ENCODE results near the gene NDUFB6.
"Not testable (repeated sequence)": the region's sequence is repeated elsewhere in the genome, so short reads cannot be mapped to it uniquely, and the experiment has no call there.

Gene NDUFB6

DNA sequence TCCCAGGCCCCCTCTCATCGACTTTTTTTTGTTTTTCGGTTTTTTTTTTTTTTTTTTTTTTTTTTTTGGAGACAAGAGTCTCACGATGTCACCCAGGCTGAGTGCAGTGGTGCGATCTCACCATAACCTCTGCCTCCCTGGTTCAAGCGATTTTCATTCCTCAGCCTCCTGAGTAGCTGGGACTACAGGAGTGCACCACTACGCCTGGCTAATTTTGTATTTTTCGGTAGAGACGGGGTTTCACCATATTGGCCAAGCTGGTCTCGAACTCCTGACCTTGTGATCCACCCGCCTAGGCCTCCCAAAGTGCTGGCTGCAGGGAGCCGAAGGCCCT is 48.4 kb downstream of the NDUFB6 start:
- not testable (repeated sequence) for DNase-seq (ENCODE audit: low read depth, low spot score)

DNA sequence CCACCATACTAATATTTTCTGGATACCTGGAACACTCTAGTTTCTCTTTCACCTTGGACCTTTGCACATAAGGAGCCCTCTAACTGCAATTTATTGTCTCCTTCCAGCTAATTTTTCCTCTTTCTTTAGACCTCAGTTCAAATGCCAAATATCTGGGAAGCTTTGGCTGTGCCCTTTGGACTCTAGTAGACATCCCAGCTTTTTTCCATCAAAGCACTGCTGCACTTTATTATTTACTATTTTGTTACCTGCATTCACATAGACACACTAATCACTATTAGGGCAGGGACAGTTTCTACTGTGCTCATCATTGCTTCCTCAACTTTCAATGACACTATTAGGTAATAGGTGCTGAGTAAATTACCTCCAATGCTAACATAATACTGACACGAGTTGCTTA is 49.0 kb downstream of the NDUFB6 start:
- DNase-seq (ENCODE audit: low read depth, low spot score), result no peak

DNA sequence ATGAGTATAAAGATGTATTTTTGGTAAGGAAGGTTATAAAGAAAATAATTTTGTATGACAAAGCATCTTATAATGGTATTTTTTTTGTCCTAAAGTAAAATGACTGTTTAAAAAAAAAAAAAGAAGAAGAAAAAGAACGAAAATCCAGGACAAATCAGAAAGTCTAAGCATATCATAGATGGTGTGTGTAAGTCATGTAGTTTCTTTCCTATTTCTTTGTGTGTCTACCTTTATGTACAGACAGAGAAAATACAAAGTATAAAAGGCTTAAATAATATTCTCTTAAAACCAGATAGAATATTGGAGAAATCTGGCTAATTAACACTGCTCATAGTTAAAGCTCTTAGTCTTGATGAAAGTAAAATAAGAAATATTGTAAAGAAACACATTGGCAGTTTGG is 54.7 kb downstream of the NDUFB6 start:
- no peak for DNase-seq (ENCODE audit: low read depth, low spot score)

DNA sequence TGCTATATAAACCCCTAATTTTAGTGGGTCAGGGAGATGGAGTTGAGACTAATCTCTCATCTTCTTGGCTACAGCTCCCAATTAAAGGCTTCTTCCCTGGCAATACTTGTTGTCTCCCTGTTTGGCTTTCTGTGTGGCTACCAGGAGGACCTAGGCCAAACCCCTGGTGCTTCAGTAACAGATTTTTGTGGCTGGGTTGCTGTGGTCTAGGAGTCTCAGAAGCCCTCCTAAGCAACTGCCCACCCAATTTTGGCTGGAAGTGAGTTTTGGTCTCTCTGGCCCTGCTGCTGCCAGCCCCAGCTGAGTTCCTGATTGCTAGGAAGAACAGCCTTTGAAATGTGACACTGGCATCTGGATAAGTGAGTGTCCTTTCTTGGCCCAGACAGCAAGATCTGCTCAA is 56.7 kb downstream of the NDUFB6 start:
- DNase-seq (ENCODE audit: low read depth, low spot score), result no peak

DNA sequence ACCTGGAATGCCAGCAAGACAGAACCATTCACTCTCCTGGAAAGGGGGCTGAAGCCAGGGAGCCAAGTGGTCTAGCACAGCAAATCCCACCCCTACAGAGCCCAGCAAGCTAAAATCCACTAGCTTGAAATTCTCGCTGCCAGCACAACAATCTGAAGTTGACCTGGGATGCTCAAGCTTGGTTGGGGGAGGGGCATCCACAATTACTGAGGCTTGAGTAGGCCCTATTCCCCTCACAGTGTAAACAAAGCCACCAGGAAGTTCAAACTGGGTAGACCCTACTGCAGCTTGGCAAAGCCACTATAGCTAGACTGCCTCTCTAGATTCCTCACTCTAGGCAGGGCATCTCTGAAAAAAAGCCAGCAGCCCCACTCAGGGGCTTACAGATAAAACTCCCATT is 64.2 kb downstream of the NDUFB6 start:
- no peak for DNase-seq (ENCODE audit: low read depth, low spot score)

DNA sequence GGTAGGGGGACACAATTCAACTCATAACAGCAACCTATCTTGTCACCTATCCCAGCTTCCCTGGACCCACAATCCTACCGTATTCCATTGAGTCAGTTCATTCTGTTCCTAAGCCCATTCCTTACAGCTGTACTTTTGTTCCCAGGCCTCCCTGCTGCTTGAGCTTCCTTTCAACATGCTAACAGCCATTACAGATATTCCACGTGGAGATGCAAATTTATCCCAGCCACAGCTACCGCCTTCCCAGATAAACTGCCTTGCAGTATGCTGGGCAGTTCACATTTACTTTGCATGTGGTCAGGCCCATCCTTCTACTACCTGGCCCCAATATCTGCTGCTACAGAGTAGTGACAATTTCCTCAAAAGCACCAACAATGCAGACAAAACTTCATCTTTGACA is 70.0 kb downstream of the NDUFB6 start:
- DNase-seq (ENCODE audit: low read depth, low spot score), result no peak

Measured in activated CD4-positive, CD25-positive, alpha-beta regulatory T cell treated with anti-CD3 and anti-CD28 coated beads, Interleukin-2, amount 50 U/mL, for 16 hours (primary cell).